BLaER1 (cell line): ENCODE measurements around the gene KCNK3.
A peak's percentile ranks its signal among the peaks of the same experiment; 100 is the strongest.
"Not testable (repeated sequence)": the region's sequence is repeated elsewhere in the genome, so short reads cannot be mapped to it uniquely, and the experiment has no call there.

Experiments used
- H3K27ac ChIP-seq: shearing (Covaris generic); formaldehyde crosslinking; 2 replicates; pipeline ENCODE4 v1.8.1; 2022
- H3K27me3 ChIP-seq: shearing (Covaris generic); formaldehyde crosslinking; 2 replicates; pipeline ENCODE4 v1.8.1; 2022
- H3K36me3 ChIP-seq: shearing (Covaris generic); formaldehyde crosslinking; 2 replicates; pipeline ENCODE4 v1.8.1; 2022
- H3K4me1 ChIP-seq: shearing (Covaris generic); formaldehyde crosslinking; 2 replicates; pipeline ENCODE4 v1.8.1; 2022
- H3K4me2 ChIP-seq: shearing (Covaris generic); formaldehyde crosslinking; 2 replicates; pipeline ENCODE4 v1.8.1; 2022
- H3K4me3 ChIP-seq: shearing (Covaris generic); formaldehyde crosslinking; 2 replicates; pipeline ENCODE4 v1.8.1; 2022
- H3K9ac ChIP-seq: shearing (Covaris generic); formaldehyde crosslinking; 2 replicates; pipeline ENCODE4 v1.8.1; 2022
- H3K9me3 ChIP-seq: shearing (Covaris generic); formaldehyde crosslinking; 2 replicates; pipeline ENCODE4 v1.8.1; 2022
- H4K20me1 ChIP-seq: shearing (Covaris generic); formaldehyde crosslinking; 2 replicates; pipeline ENCODE4 v1.8.1; 2022
- Cebpa-rat ChIP-seq: shearing (Covaris generic); IDR thresholded peaks from 2 replicates; pipeline ENCODE4 v1.8.1; 2022

KCNK3 gene

DNA sequence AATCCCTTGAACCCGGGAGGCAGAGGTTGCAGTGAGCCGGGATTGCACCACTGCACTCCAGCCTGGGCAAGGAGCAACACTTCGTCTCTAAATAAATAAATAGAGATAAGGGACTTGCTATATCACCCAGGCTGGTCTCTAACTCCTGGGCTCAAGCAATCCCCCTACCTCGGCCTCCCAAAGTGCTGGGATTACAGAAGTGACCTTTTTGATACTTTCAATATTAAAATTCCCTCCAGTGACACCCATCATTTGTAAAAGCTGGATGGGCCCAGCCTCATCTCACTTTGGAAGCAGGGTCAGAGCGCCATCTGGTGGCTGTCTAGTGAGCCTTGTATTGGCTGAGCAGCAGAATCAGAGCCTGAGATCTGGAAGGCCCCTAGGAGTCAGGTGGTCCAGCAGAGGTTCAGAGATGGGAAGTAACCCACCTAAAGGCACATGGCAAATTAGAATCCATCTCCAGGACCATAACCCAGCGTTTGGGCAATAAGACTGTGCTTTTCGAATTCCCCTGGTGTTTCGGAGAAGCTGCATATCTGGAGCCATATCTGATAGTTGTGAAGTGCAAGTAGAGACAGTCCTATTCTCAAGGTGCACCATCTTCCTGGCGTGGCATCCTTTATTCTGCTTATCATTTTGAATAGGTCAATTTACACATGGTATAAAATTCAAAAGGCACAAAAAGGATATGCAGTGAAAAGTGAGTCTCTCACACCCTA lies 53.2 kb downstream of the KCNK3 start:
- Histone ChIP-seq H3K9me3 (no peaks in the 10 kb centered on the region), H3K27me3 (no peaks in the 10 kb centered on the region), H3K9ac (no peak overlapping the region), H3K4me3 (no peak overlapping the region), H3K36me3 (no peaks in the 10 kb centered on the region), H3K4me2 (no peak overlapping the region), H3K27ac (no peak overlapping the region), H3K4me1 (peaks cover 41% of the 10 kb centered on the region), H4K20me1 (0 out of 2 replicates have a peak, but pooled peaks cover 8% of the 10 kb centered on the region)
- no peak for TF ChIP-seq Cebpa-rat

DNA sequence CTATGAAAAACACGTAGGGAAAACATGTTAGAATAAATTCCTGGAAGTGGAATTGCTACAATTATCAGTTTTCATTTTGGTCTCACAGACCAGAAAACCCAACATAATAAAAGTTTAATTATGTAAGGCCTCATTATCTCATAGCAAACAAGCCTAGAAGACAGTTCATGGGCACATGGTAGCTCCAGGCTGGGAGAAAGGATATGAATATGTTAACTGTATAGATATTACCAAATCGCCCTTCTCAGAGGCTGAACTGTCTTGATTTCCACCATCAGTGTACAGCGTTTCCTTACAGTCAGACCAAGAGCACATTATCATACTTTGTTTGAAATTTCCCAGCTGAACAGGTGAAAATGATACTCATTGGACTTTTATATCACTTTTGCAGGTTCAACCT lies 54.4 kb downstream of the KCNK3 start:
- Histone ChIP-seq H3K36me3 (no peaks in the 10 kb centered on the region), H4K20me1 (no peaks in the 10 kb centered on the region), H3K4me3 (no peak overlapping the region), H3K27me3 (no peaks in the 10 kb centered on the region), H3K9ac (no peak overlapping the region), H3K27ac (no peak overlapping the region), H3K4me1 (peaks cover 41% of the 10 kb centered on the region), H3K4me2 (no peak overlapping the region), H3K9me3 (no peaks in the 10 kb centered on the region)
- no peak for TF ChIP-seq Cebpa-rat

DNA sequence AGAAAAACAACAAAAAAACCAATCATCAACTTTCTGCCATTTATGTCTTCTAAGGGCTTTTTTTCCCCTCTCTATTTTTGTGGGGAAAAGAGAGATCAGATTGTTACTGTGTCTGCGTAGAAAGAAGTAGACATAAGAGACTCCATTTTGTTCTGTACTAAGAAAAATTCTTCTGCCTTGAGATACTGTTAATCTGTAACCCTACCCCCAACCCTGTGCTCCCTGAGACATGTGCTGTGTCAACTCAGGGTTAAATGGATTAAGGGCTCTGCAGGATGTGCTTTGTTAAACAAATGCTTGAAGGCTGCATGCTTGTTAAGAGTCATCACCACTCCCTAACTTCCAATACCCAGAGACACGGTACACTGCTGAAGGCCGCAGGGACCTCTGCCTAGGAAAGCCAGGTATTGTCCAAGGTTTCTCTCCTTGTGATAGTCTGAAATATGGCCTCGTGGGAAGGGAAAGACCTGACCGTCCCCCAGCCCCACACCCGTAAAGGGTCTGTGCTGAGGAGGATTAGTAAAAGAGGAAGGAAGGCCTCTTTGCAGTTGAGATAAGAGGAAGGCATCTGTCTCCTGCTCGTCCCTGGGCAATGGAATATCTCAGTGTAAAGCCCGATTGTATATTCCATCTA lies 57.4 kb downstream of the KCNK3 start:
- H4K20me1 ChIP-seq, H3K4me3 ChIP-seq, H3K36me3 ChIP-seq, H3K9ac ChIP-seq, H3K27ac ChIP-seq, H3K9me3 ChIP-seq, H3K27me3 ChIP-seq: not testable (repeated sequence)
- peaks cover 53% of the 10 kb centered on the region for H3K4me1 ChIP-seq
- H3K4me2 ChIP-seq = peak overlapping the region; percentile 30; the same call in 1 of the 2 replicates

DNA sequence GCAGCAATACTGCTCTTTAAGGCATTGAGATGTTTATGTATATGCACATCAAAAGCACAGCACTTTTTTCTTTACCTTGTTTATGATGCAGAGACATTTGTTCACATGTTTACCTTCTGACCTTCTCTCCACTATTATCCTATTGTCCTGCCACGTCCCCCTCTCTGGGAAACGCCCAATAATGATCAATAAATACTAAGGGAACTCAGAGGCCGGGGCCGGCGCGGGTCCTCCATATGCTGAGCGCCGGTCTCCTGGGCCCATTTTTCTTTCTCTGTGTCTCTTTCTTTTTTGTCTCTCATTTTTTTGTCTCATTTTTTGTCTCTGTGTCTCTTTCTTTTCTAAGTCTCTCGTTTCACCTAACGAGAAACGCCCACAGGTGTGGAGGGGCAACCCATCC lies 57.9 kb downstream of the KCNK3 start:
- H3K4me3 ChIP-seq, H3K9me3 ChIP-seq, H3K36me3 ChIP-seq, H3K27me3 ChIP-seq, H3K9ac ChIP-seq, H3K27ac ChIP-seq, H4K20me1 ChIP-seq: not testable (repeated sequence)
- Histone ChIP-seq H3K4me1 (peaks cover 59% of the 10 kb centered on the region), H3K4me2 (peak overlapping the region; percentile 30; the same call in 1 of the 2 replicates)

DNA sequence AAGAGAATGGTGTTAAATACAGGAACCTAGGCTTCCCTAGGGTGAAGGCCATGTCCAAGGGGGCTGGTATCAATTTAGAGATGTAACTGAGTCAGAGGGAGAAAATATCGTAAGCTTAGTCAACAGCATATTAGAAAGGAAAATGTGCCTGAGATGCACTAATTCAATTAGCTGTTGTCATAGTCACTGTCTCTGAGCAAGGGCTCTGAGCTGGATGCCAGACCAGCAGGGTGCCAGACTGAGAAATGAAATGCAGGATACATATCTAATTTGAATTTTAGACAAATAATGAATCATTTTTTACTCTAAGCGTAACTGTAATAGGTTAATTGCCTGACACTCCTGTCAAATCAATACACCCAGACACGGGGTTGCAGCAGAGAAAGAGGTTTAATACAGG lies 60.1 kb downstream of the KCNK3 start:
- no peak for TF ChIP-seq Cebpa-rat
- Histone ChIP-seq H3K27ac (no peak overlapping the region), H3K4me2 (peak overlapping the region; percentile 34), H3K9me3 (no peaks in the 10 kb centered on the region), H3K36me3 (no peaks in the 10 kb centered on the region), H4K20me1 (no peaks in the 10 kb centered on the region), H3K27me3 (no peaks in the 10 kb centered on the region), H3K4me3 (no peak overlapping the region), H3K9ac (no peak overlapping the region), H3K4me1 (peaks cover 63% of the 10 kb centered on the region)

DNA sequence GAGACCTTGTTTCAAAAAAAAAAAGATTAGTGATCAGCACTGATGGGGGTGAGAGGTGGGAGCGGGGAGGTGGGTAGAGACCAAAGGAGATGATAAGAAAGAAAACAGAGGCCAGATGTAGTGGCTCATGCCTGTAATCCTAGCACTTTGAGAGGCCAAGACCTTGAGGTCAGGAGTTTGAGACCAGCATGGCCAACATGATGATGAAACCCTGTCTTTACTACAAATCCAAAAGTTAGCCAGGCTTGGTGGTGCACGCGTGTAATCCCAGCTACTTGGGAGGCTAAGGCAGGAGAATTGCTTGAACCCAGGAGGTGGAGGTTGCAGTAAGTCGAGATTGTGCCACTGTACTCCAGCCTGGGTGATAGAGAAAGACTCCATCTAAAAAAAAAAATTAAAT lies 62.0 kb downstream of the KCNK3 start:
- TF ChIP-seq Cebpa-rat = no peak

DNA sequence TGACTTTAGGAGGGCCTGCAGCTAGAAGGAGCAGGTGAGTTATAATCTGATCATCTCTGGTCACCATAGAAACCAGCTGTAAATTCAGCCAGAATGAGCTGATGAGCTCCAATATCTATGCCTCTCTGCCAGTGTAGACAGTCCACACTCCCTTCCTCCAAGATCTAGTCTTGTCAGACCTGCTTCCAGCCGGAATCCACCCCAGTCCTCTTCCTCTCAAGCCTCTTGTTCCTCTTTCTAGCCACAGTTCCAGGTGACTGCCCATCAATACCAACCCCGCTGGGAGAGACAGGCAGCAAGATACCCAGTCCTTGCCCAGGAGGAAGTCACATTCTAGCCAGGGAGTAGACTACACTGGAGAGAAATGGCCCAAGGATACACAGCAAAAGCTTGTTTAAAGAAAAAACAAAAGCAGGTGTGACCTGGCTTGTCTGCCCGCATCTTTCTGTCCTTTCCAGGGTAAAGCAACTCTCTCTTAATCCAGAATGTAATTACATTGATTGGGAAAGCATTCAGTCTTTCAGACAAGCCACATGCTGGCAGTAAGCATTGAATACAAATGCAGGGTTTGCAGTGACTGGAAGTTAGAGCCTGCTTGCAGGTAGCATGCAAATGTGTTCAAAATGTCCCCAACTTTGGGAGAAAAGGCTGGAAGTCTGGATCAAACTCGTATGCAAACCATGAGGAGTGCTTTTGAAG lies 62.6 kb downstream of the KCNK3 start:
- H4K20me1 ChIP-seq = no peaks in the 10 kb centered on the region
- peak overlapping the region; percentile 57 for H3K4me2 ChIP-seq
- no peak overlapping the region for H3K27ac ChIP-seq
- no peaks in the 10 kb centered on the region for H3K27me3 ChIP-seq
- H3K36me3 ChIP-seq = no peaks in the 10 kb centered on the region
- peaks cover 69% of the 10 kb centered on the region for H3K4me1 ChIP-seq
- H3K9ac ChIP-seq = no peak overlapping the region
- no peak overlapping the region for H3K4me3 ChIP-seq
- TF ChIP-seq Cebpa-rat = no peak
- no peaks in the 10 kb centered on the region for H3K9me3 ChIP-seq

More for the DNA sequence above, 62.0 kb downstream of the KCNK3 start:
- Histone ChIP-seq H4K20me1 (no peaks in the 10 kb centered on the region), H3K27ac (no peak overlapping the region), H3K27me3 (no peaks in the 10 kb centered on the region), H3K4me3 (no peak overlapping the region), H3K9me3 (no peaks in the 10 kb centered on the region), H3K4me1 (peaks cover 75% of the 10 kb centered on the region), H3K9ac (no peak overlapping the region), H3K4me2 (peak overlapping the region; percentile 57), H3K36me3 (no peaks in the 10 kb centered on the region)

DNA sequence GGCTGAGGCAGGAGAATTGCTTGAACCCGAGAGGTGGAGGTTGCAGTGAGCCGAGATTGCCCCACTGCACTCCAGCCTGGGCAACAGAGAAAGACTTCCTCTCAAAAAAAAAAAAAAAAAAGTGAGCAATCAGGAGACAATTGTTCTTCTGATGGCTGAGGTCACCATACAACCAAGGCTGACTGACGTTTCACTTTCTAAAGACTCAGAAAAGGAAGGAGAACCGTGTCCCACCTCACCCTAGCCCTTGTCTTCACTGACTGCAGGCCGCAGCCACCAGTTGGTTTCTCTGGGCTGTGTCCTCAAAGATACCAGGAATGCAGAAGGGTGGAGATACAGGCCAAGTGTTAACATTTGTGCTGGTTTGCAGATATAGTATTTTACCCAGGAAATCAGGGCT lies 63.8 kb downstream of the KCNK3 start:
- H3K27ac ChIP-seq = no peak overlapping the region
- H3K4me2 ChIP-seq = no peak overlapping the region
- no peak overlapping the region for H3K9ac ChIP-seq
- TF ChIP-seq Cebpa-rat = no peak
- H3K9me3 ChIP-seq = no peaks in the 10 kb centered on the region
- H3K36me3 ChIP-seq = no peaks in the 10 kb centered on the region
- no peaks in the 10 kb centered on the region for H4K20me1 ChIP-seq
- peaks cover 57% of the 10 kb centered on the region for H3K4me1 ChIP-seq
- no peaks in the 10 kb centered on the region for H3K27me3 ChIP-seq
- H3K4me3 ChIP-seq = no peak overlapping the region

DNA sequence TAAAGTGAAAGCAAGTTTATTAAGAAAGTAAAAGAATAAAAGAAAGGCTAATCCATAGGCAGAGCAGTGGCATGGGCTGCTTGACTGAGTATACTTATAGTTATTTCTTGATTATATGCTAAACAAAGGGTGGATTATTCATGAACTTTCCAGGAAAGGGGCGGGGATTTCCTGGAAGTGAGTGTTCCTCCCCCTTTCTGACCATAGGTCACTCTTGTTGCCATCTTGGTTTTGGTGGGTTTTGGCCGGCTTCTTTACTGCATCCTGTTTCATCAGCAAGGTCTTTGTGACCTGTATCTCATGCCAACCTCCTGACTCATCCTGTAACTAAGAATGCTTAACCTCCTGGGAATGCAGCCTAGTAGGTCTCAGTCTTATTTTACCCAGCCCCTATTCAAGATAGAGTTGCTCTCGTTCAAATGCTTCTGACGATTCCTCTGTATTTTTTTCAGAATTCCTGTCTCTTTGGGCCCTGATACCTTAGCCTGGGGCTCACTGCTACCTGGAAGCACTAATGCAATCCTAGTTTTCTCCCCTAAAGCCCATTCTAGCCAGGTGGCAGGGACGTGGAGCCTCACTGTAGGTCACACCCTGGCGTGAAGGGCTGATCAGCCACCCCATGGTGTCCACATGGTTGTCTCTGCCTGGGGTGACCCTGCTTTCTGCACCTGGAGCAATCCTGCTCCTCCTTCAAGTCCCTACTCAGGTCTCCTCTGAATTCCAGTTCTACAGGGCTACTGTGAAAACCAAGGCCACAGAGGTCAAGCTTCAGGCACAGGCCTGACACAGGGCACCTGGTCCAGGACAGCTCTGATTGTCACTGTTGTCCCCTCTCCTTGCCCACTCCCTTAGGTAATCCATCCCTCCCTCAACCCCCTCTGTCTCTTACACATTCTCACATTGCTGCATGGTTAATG lies 65.6 kb downstream of the KCNK3 start:
- no peaks in the 10 kb centered on the region for H4K20me1 ChIP-seq
- no peaks in the 10 kb centered on the region for H3K27me3 ChIP-seq
- peaks cover 41% of the 10 kb centered on the region for H3K4me1 ChIP-seq
- peak overlapping the region; percentile 31 for H3K4me2 ChIP-seq
- H3K9me3 ChIP-seq = no peaks in the 10 kb centered on the region
- H3K9ac ChIP-seq = no peak overlapping the region
- no peak for TF ChIP-seq Cebpa-rat
- no peak overlapping the region for H3K4me3 ChIP-seq
- H3K27ac ChIP-seq = no peak overlapping the region
- no peaks in the 10 kb centered on the region for H3K36me3 ChIP-seq
